SK-N-SH (cell line): ENCODE measurements around the gene TXNRD2. TPM values are rescaled to one million over a fixed set of nuclear protein-coding genes. Genes with fewer than 3 reads are reported as not detected.
A peak's percentile ranks its signal among the peaks of the same experiment; 100 is the strongest.

Experiments used
- CTCF ChIA-PET: fragments of 300-600, 350-600 bp; formaldehyde crosslinking; extraction: SDS; loops from one replicate; lab custom pipeline; 2021; lab: Yijun Ruan, JAX
- POLR2A ChIA-PET: fragments of 350-600 bp; sonication (Branson Sonifier 250); formaldehyde crosslinking; extraction: SDS; loops from one replicate; lab custom pipeline; 2020; ENCODE audit warnings: antibody characterized with exemption, inconsistent platforms; lab: Yijun Ruan, JAX
- DNase-seq: peaks from one replicate; pipeline ENCODE4 v3.0.0; 2012
- H2AFZ ChIP-seq: fragments of 200-600 bp; sonication (generic); 2 replicates; pipeline ENCODE4 v1.8.1; 2016; ENCODE audit warnings: antibody characterized with exemption, mild to moderate bottlenecking, low read depth
- H3F3A ChIP-seq: fragments of 200-600 bp; sonication (generic); replicated peaks from 2 replicates; pipeline ENCODE3; 2016; ENCODE audit warnings: antibody characterized with exemption, mild to moderate bottlenecking; ENCODE audit not compliant: insufficient read depth
- H3K27ac ChIP-seq, 2 experiments: fragments of 200-500 bp in 1 of 2; fragments of 200-600 bp in 1 of 2; sonication (Bioruptor generic) in 1 of 2; sonication (generic), shearing (Covaris generic) in 1 of 2; 2 replicates each; pipeline versions ENCODE4 v1.5.1 to v1.6.1; 2014 to 2016; ENCODE audit warnings: low read depth in 2 of 2, inconsistent platforms in 1 of 2, low read length in 1 of 2, mild to moderate bottlenecking in 1 of 2, mixed read lengths in 1 of 2
- H3K27me3 ChIP-seq: fragments of 200-600 bp; sonication (generic), shearing (Covaris generic); 2 replicates; pipeline ENCODE4 v1.6.1; 2016; ENCODE audit warnings: mixed run types; ENCODE audit not compliant: insufficient read depth
- H3K36me3 ChIP-seq, 2 experiments: fragments of 200-500 bp in 1 of 2; fragments of 200-600 bp in 1 of 2; sonication (Bioruptor generic) in 1 of 2; sonication (generic) in 1 of 2; replicated peaks in 1 of 2; 2 replicates each; pipeline versions ENCODE3 to v1.5.1; 2014 to 2016; ENCODE audit warnings: low read length in 1 of 2, mild to moderate bottlenecking in 1 of 2; ENCODE audit not compliant: insufficient read depth in 2 of 2, control insufficient read depth in 1 of 2
- H3K4me1 ChIP-seq, 2 experiments: fragments of 200-500 bp in 1 of 2; fragments of 200-600 bp in 1 of 2; sonication (Bioruptor generic) in 1 of 2; sonication (generic), shearing (Covaris generic) in 1 of 2; 2 replicates each; pipeline versions ENCODE4 v1.5.1 to v1.6.1; 2014 to 2016; ENCODE audit warnings: low read depth in 1 of 2, low read length in 1 of 2, mixed run types in 1 of 2; ENCODE audit not compliant: insufficient read depth in 2 of 2, control insufficient read depth in 1 of 2
- H3K4me2 ChIP-seq: fragments of 200-600 bp; sonication (generic), shearing (Covaris generic); 2 replicates; pipeline ENCODE4 v1.6.1; 2017; ENCODE audit warnings: mixed run types
- H3K4me3 ChIP-seq, 2 experiments: fragments of 200-500 bp in 1 of 2; fragments of 200-600 bp in 1 of 2; sonication (Bioruptor generic) in 1 of 2; sonication (generic), shearing (Covaris generic) in 1 of 2; 2 replicates each; pipeline versions ENCODE4 v1.5.1 to v1.8.1; 2014 to 2016; ENCODE audit warnings: low read depth in 2 of 2, inconsistent platforms in 1 of 2, low read length in 1 of 2, mild to moderate bottlenecking in 1 of 2, mixed read lengths in 1 of 2, moderate library complexity in 1 of 2
- H3K79me2 ChIP-seq: fragments of 200-600 bp; sonication (generic); 2 replicates; pipeline ENCODE4 v1.8.1; 2017; ENCODE audit warnings: mild to moderate bottlenecking; ENCODE audit not compliant: insufficient read depth
- H3K9ac ChIP-seq: fragments of 200-600 bp; sonication (generic); 2 replicates; pipeline ENCODE4 v1.6.1; 2017; ENCODE audit warnings: mixed run types
- H3K9me2 ChIP-seq: fragments of 200-600 bp; sonication (generic); 2 replicates; pipeline ENCODE4 v1.6.1; 2017; ENCODE audit warnings: mixed run types
- H3K9me3 ChIP-seq: fragments of 200-600 bp; sonication (generic); 2 replicates; pipeline ENCODE4 v1.6.1; 2017; ENCODE audit warnings: mixed run types, mild to moderate bottlenecking, moderate library complexity
- H4K20me1 ChIP-seq: fragments of 200-600 bp; sonication (generic); 2 replicates; pipeline ENCODE4 v1.6.1; 2017; ENCODE audit warnings: mild to moderate bottlenecking, mixed run types; ENCODE audit not compliant: insufficient read depth
- ELF1 ChIP-seq: IDR thresholded peaks from 2 replicates; pipeline ENCODE4 v1.4.0; 2012
- EP300 ChIP-seq, 2 experiments: IDR thresholded peaks; 2 replicates each; pipeline versions ENCODE4 v1.4.0 to v1.6.1; 2012; ENCODE audit warnings: borderline replicate concordance in 1 of 2, low read depth in 1 of 2, low read length in 1 of 2
- EZH2phosphoT487 ChIP-seq: fragments of 200-600 bp; sonication (generic); IDR thresholded peaks from 2 replicates; pipeline ENCODE4 v1.6.1; 2017; ENCODE audit warnings: low read depth, mixed run types, mild to moderate bottlenecking, antibody characterized with exemption, moderate library complexity, borderline replicate concordance
- FOSL2 ChIP-seq: IDR thresholded peaks from 2 replicates; pipeline ENCODE4 v1.4.0; 2012; ENCODE audit warnings: low read depth, mild to moderate bottlenecking, moderate library complexity, borderline replicate concordance
- FOXJ3 ChIP-seq: sonication (generic); formaldehyde crosslinking; IDR thresholded peaks from 2 replicates; pipeline ENCODE4 v1.5.1; 2020; ENCODE audit warnings: mild to moderate bottlenecking, missing genetic modification reagents
- GABPA ChIP-seq: IDR thresholded peaks from 2 replicates; pipeline ENCODE4 v1.4.0; 2012; ENCODE audit warnings: low read depth, mild to moderate bottlenecking
- PBX3 ChIP-seq: IDR thresholded peaks from 2 replicates; pipeline ENCODE4; 2012
- RAD21 ChIP-seq: IDR thresholded peaks from 2 replicates; pipeline ENCODE4 v1.6.1; 2012; ENCODE audit warnings: mild to moderate bottlenecking, low read length
- TEAD4 ChIP-seq: IDR thresholded peaks from 2 replicates; pipeline ENCODE4 v1.4.0; 2012; ENCODE audit warnings: mild to moderate bottlenecking, borderline replicate concordance; ENCODE audit not compliant: insufficient read depth
- USF1 ChIP-seq: IDR thresholded peaks from 2 replicates; pipeline ENCODE4 v1.4.0; 2012; ENCODE audit warnings: low read depth, borderline replicate concordance
- WGBS: methylation state at CpG from one replicate; pipeline ENCODE4 v1.1.6; 2017; ENCODE audit warnings: low lambda C conversion rate; 5-methylcytosine and 5-hydroxymethylcytosine counted together
- polyA plus RNA-seq, 3 experiments: library from polyadenylated mRNA; depleted of rRNA; stranded (reverse); fragments of >200 nt; gene quantifications; 2 replicates each; pipeline ENCODE4 v1.2.3, GENCODE V29; 2012
- TF ChIP-seq, protein P1 (sequence below): IDR thresholded peaks from 2 replicates; pipeline ENCODE4 v1.6.1; 2012; ENCODE audit warnings: mild to moderate bottlenecking, low read depth, low read length, moderate library complexity

TXNRD2 gene
- polyA plus RNA-seq, 1 of the 3 experiments (the other 2 are of a cell fraction): 34.7 TPM

DNA sequence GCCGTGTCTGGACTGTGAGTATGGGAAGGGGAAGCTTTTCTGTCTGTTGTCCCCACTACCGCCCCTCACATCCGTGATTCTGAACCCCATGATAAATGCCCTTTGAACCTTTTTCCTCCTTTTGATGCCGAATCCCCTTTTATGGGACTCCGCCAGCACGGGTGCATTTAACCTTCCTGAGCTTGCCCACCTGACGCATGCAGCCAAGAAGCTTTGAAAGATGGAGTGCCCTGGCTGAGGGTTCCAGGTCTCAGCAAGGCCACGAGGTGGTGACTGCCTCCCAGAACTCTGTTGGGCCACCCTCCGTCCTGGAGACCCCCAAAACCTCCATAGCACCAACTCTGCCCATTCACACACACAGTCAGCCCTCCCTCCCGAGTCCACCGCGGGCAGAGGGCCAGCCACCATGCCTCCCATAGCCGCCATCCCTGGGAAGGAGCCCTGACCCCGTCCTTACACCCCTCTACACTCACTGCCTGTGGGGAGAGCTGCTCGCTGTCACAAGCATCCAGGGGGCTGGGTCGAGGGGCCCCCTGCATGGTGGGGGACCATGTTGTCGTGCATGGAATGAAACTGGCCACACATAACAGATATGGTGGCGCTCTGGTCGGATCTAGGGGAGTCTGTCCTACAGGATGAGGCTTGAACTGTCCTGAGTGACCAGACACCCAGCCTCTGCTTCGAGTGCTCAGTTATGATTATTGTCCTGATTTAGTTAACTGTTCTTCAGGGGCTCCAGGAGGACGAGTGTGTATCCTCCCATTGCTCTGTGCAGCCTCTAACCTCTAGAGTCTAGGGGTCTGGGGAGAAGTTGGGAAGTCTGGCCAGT lies 868 bp downstream of the TXNRD2 start:
- TF ChIP-seq EZH2phosphoT487 (no peak), PBX3 (no peak), TEAD4 (no peak), FOXJ3 (no peak), GABPA (no peak), ELF1 (no peak), USF1 (no peak), EP300 (IDR thresholded peaks at IDR 0.05; ENCODE audit: borderline replicate concordance in 1 of 2, low read depth in 1 of 2, low read length in 1 of 2) (no peak), RAD21 (no peak), FOSL2 (no peak)
- TF ChIP-seq, protein P1, sequence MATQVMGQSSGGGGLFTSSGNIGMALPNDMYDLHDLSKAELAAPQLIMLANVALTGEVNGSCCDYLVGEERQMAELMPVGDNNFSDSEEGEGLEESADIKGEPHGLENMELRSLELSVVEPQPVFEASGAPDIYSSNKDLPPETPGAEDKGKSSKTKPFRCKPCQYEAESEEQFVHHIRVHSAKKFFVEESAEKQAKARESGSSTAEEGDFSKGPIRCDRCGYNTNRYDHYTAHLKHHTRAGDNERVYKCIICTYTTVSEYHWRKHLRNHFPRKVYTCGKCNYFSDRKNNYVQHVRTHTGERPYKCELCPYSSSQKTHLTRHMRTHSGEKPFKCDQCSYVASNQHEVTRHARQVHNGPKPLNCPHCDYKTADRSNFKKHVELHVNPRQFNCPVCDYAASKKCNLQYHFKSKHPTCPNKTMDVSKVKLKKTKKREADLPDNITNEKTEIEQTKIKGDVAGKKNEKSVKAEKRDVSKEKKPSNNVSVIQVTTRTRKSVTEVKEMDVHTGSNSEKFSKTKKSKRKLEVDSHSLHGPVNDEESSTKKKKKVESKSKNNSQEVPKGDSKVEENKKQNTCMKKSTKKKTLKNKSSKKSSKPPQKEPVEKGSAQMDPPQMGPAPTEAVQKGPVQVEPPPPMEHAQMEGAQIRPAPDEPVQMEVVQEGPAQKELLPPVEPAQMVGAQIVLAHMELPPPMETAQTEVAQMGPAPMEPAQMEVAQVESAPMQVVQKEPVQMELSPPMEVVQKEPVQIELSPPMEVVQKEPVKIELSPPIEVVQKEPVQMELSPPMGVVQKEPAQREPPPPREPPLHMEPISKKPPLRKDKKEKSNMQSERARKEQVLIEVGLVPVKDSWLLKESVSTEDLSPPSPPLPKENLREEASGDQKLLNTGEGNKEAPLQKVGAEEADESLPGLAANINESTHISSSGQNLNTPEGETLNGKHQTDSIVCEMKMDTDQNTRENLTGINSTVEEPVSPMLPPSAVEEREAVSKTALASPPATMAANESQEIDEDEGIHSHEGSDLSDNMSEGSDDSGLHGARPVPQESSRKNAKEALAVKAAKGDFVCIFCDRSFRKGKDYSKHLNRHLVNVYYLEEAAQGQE: no peak
- TF ChIP-seq, all 33 proteins: peak for 0
- no peaks in the 10 kb centered on the region for H4K20me1 ChIP-seq
- ChIA-PET POLR2A (no interaction called here), CTCF (interaction anchor here (0.7 to 3.5 kb wide), 7 partner anchors 10 to 210 kb away, joined by 3 to 15 read pairs (median 3); no protein-coding TSS in a partner anchor)
- peaks cover 25% of the 10 kb centered on the region for H3F3A ChIP-seq
- peak overlapping the region; percentile 91 to 96 for H3K27ac ChIP-seq
- H3K4me2 ChIP-seq: peak overlapping the region; percentile 98
- H3K79me2 ChIP-seq: peaks cover 69% of the 10 kb centered on the region
- DNase-seq: peak; percentile 57
- peak overlapping the region; percentile 73 for H2AFZ ChIP-seq
- H3K4me3 ChIP-seq: peak overlapping the region; percentile 73 to 75
- H3K9me3 ChIP-seq: no peaks in the 10 kb centered on the region
- H3K4me1 ChIP-seq: peaks cover 14 to 23% of the 10 kb centered on the region in 2 experiments; a peak in 3 of 4 replicates
- H3K9me2 ChIP-seq: no peaks in the 10 kb centered on the region
- H3K27me3 ChIP-seq: no peaks in the 10 kb centered on the region
- H3K9ac ChIP-seq: peak overlapping the region; percentile 97
- peaks cover 0 to 7% of the 10 kb centered on the region in 2 experiments for H3K36me3 ChIP-seq
- 61% methylated on average over 19 of the region's 21 CpGs for WGBS
